Smooth muscle cell of bladder (primary cell): ENCODE data around the gene ZNF20. TPM values are rescaled to one million over a fixed set of nuclear protein-coding genes. Genes with fewer than 3 reads are reported as not detected.

ENCODE experiments used
- total RNA-seq: library from RNA; depleted of rRNA; stranded (reverse); fragments of >200 nt; gene quantifications from 2 replicates; pipeline ENCODE4 v1.2.3, GENCODE V29; 2014

ZNF20 gene
- 4.5 and 5.0 TPM in 2 replicates for total RNA-seq

GRCh38 chr19:12139885-12140544 lies at the start of gene ZNF20:
TSS of gene ZNF20 (minus strand) at chr19:12140350. CDS start at chr19:12140182, 168 bp downstream.

GRCh38 chr19:12162882-12163806 lies 23.0 kb upstream of the ZNF20 start, which contains the start of gene ZNF136:
TSS of gene ZNF136 (plus strand) at chr19:12163096. CDS start at chr19:12163204, 108 bp downstream.

GRCh38 chr19:12156223-12157058 lies 16.3 kb upstream of the ZNF20 start, which contains the start of gene ZNF625:
TSS of gene ZNF625 (minus strand) at chr19:12156734. CDS start at chr19:12156558, 176 bp downstream.

Other genes starting within 250 kb of the ZNF20 start
- gene ZNF700, start 215.2 kb downstream of the ZNF20 start, total RNA-seq, result 7.6 and 7.8 TPM in 2 replicates
- 1.3 and 2.3 TPM in 2 replicates for gene ZNF763, start 175.3 kb downstream of the ZNF20 start, total RNA-seq
- gene ZNF433, start 104.7 kb downstream of the ZNF20 start, total RNA-seq, result 5.5 and 5.8 TPM in 2 replicates
- under 0.01 TPM in 1 of 2 replicates, not detected in the other for gene ZNF878, start 87.4 kb downstream of the ZNF20 start, total RNA-seq
- 7.3 and 9.2 TPM in 2 replicates for gene ZNF844, start 75.6 kb downstream of the ZNF20 start, total RNA-seq
- 12.5 and 13.8 TPM in 2 replicates for gene ZNF625, start 16.4 kb upstream of the ZNF20 start, total RNA-seq
- gene ZNF136, start 22.7 kb upstream of the ZNF20 start, total RNA-seq, result 5.8 and 8.0 TPM in 2 replicates
- 9.0 and 10.4 TPM in 2 replicates for gene ZNF44, start 154.5 kb upstream of the ZNF20 start, total RNA-seq
- 3.7 and 5.2 TPM in 2 replicates for gene ZNF563, start 193.3 kb upstream of the ZNF20 start, total RNA-seq
- 3.6 and 4.7 TPM in 2 replicates for gene ZNF442, start 225.3 kb upstream of the ZNF20 start, total RNA-seq